ENCODE measurements around the gene EML3. TPM values are rescaled to one million over a fixed set of nuclear protein-coding genes. Genes with fewer than 3 reads are reported as not detected.

The EML3 gene
- total and polyA plus RNA-seq, 4 donors = 10.5 to 46.3 (median 30.3) TPM

- H3K4me3 ChIP-seq (ENCODE audit: low read depth, low read length) = no peak overlapping the region
- H3K36me3 ChIP-seq (ENCODE audit: control insufficient read depth, insufficient read depth, low read length) = peaks cover 52% of the 10 kb centered on the region
- DNase-seq (ENCODE audit: low read depth in 4 of 6, low spot score in 6 of 6) = no peak
- 88% methylated on average over 6 of the region's 6 CpGs for WGBS (ENCODE audit: insufficient coverage)
- H3K4me1 ChIP-seq (ENCODE audit: control insufficient read depth, insufficient read depth, low read length) = peaks cover 33% of the 10 kb centered on the region
- H3K27me3 ChIP-seq (ENCODE audit: control insufficient read depth, insufficient read depth, low read length) = no peaks in the 10 kb centered on the region
- H3K27ac ChIP-seq (ENCODE audit: low read depth, low read length) = no peak overlapping the region
- no peaks in the 10 kb centered on the region for H3K9me3 ChIP-seq (ENCODE audit: control insufficient read depth, insufficient read depth, low read length)
Observed at GRCh38 chr11:62647609-62648005, 35.0 kb upstream of the EML3 start.

- WGBS (ENCODE audit: insufficient coverage) = 81% methylated on average over 23 of the region's 32 CpGs
- Histone ChIP-seq H3K4me1 (ENCODE audit: control insufficient read depth, insufficient read depth, low read length) (peaks cover 29% of the 10 kb centered on the region), H3K4me3 (ENCODE audit: low read depth, low read length) (peak overlapping the region; percentile 99), H3K27me3 (ENCODE audit: control insufficient read depth, insufficient read depth, low read length) (no peaks in the 10 kb centered on the region), H3K36me3 (ENCODE audit: control insufficient read depth, insufficient read depth, low read length) (peaks cover 52% of the 10 kb centered on the region), H3K9me3 (ENCODE audit: control insufficient read depth, insufficient read depth, low read length) (no peaks in the 10 kb centered on the region), H3K27ac (ENCODE audit: low read depth, low read length) (peak overlapping the region; percentile 33)
- no peak for DNase-seq (ENCODE audit: low read depth in 4 of 6, low spot score in 6 of 6)
Observed at GRCh38 chr11:62646825-62647608, 34.4 kb upstream of the EML3 start.

GRCh38 chr11:62645946-62646824, 33.6 kb upstream of the EML3 start, which contains the start of gene GANAB:
GANAB (minus strand) TSS chr11:62646613; CDS start chr11:62646599, 14 bp downstream.
- Histone ChIP-seq H3K36me3 (ENCODE audit: control insufficient read depth, insufficient read depth, low read length) (peaks cover 52% of the 10 kb centered on the region), H3K9me3 (ENCODE audit: control insufficient read depth, insufficient read depth, low read length) (no peaks in the 10 kb centered on the region), H3K4me3 (ENCODE audit: low read depth, low read length) (peak within 1 kb of the TSS; percentile 99), H3K27me3 (ENCODE audit: control insufficient read depth, insufficient read depth, low read length) (no peaks in the 10 kb centered on the region), H3K4me1 (ENCODE audit: control insufficient read depth, insufficient read depth, low read length) (peaks cover 23% of the 10 kb centered on the region), H3K27ac (ENCODE audit: low read depth, low read length) (peak within 1 kb of the TSS; percentile 98)
- DNase-seq (ENCODE audit: low read depth in 4 of 6, low spot score in 6 of 6) = peak; percentile 88 to 99 (median 97)
- WGBS (ENCODE audit: insufficient coverage) = 0% methylated on average over 73 of the region's 73 CpGs

- Histone ChIP-seq H3K4me1 (ENCODE audit: control insufficient read depth, insufficient read depth, low read length) (peaks cover 23% of the 10 kb centered on the region), H3K27me3 (ENCODE audit: control insufficient read depth, insufficient read depth, low read length) (no peaks in the 10 kb centered on the region), H3K9me3 (ENCODE audit: control insufficient read depth, insufficient read depth, low read length) (no peaks in the 10 kb centered on the region), H3K27ac (ENCODE audit: low read depth, low read length) (peak overlapping the region; percentile 98), H3K36me3 (ENCODE audit: control insufficient read depth, insufficient read depth, low read length) (peaks cover 52% of the 10 kb centered on the region), H3K4me3 (ENCODE audit: low read depth, low read length) (peak overlapping the region; percentile 99)
- no peak for DNase-seq (ENCODE audit: low read depth in 4 of 6, low spot score in 6 of 6)
- WGBS (ENCODE audit: insufficient coverage) = 8% methylated on average over 4 of the region's 11 CpGs
Observed at GRCh38 chr11:62645671-62645945, 33.0 kb upstream of the EML3 start.

- H3K4me3 ChIP-seq (ENCODE audit: low read depth, low read length) = no peak overlapping the region
- peaks cover 23% of the 10 kb centered on the region for H3K4me1 ChIP-seq (ENCODE audit: control insufficient read depth, insufficient read depth, low read length)
- no peak for DNase-seq (ENCODE audit: low read depth in 4 of 6, low spot score in 6 of 6)
- 88% methylated on average over 4 of the region's 8 CpGs for WGBS (ENCODE audit: insufficient coverage)
- H3K9me3 ChIP-seq (ENCODE audit: control insufficient read depth, insufficient read depth, low read length) = no peaks in the 10 kb centered on the region
- H3K36me3 ChIP-seq (ENCODE audit: control insufficient read depth, insufficient read depth, low read length) = peaks cover 44% of the 10 kb centered on the region
- no peak overlapping the region for H3K27ac ChIP-seq (ENCODE audit: low read depth, low read length)
- no peaks in the 10 kb centered on the region for H3K27me3 ChIP-seq (ENCODE audit: control insufficient read depth, insufficient read depth, low read length)
Observed at GRCh38 chr11:62644220-62644619, 31.6 kb upstream of the EML3 start.

GRCh38 chr11:62632492-62632891, 19.9 kb upstream of the EML3 start:
- peaks cover 97% of the 10 kb centered on the region for H3K36me3 ChIP-seq (ENCODE audit: control insufficient read depth, insufficient read depth, low read length)
- no peak overlapping the region for H3K27ac ChIP-seq (ENCODE audit: low read depth, low read length)
- WGBS (ENCODE audit: insufficient coverage) = 96% methylated on average over 6 of the region's 6 CpGs
- no peaks in the 10 kb centered on the region for H3K9me3 ChIP-seq (ENCODE audit: control insufficient read depth, insufficient read depth, low read length)
- no peak for DNase-seq (ENCODE audit: low read depth in 4 of 6, low spot score in 6 of 6)
- H3K4me1 ChIP-seq (ENCODE audit: control insufficient read depth, insufficient read depth, low read length) = no peaks in the 10 kb centered on the region
- H3K4me3 ChIP-seq (ENCODE audit: low read depth, low read length) = no peak overlapping the region
- H3K27me3 ChIP-seq (ENCODE audit: control insufficient read depth, insufficient read depth, low read length) = no peaks in the 10 kb centered on the region

GRCh38 chr11:62627713-62628112, 15.1 kb upstream of the EML3 start:
- H3K27ac ChIP-seq (ENCODE audit: low read depth, low read length) = no peak overlapping the region
- no peaks in the 10 kb centered on the region for H3K9me3 ChIP-seq (ENCODE audit: control insufficient read depth, insufficient read depth, low read length)
- no peak overlapping the region for H3K4me3 ChIP-seq (ENCODE audit: low read depth, low read length)
- 83% methylated on average over 3 of the region's 3 CpGs for WGBS (ENCODE audit: insufficient coverage)
- DNase-seq (ENCODE audit: low read depth in 4 of 6, low spot score in 6 of 6) = no peak
- H3K27me3 ChIP-seq (ENCODE audit: control insufficient read depth, insufficient read depth, low read length) = no peaks in the 10 kb centered on the region
- no peaks in the 10 kb centered on the region for H3K4me1 ChIP-seq (ENCODE audit: control insufficient read depth, insufficient read depth, low read length)
- peaks cover 86% of the 10 kb centered on the region for H3K36me3 ChIP-seq (ENCODE audit: control insufficient read depth, insufficient read depth, low read length)

- H3K9me3 ChIP-seq (ENCODE audit: control insufficient read depth, insufficient read depth, low read length) = no peaks in the 10 kb centered on the region
- H3K36me3 ChIP-seq (ENCODE audit: control insufficient read depth, insufficient read depth, low read length) = peaks cover 52% of the 10 kb centered on the region
- H3K27ac ChIP-seq (ENCODE audit: low read depth, low read length) = peak overlapping the region; percentile 90
- H3K4me3 ChIP-seq (ENCODE audit: low read depth, low read length) = peak overlapping the region; percentile 86
- H3K27me3 ChIP-seq (ENCODE audit: control insufficient read depth, insufficient read depth, low read length) = no peaks in the 10 kb centered on the region
- peaks cover 12% of the 10 kb centered on the region for H3K4me1 ChIP-seq (ENCODE audit: control insufficient read depth, insufficient read depth, low read length)
- WGBS (ENCODE audit: insufficient coverage) = 71% methylated on average over 1 of the region's 7 CpGs
- no peak for DNase-seq (ENCODE audit: low read depth in 4 of 6, low spot score in 6 of 6)
Observed at GRCh38 chr11:62622476-62623089, 10.0 kb upstream of the EML3 start.

GRCh38 chr11:62621567-62622470, 9.2 kb upstream of the EML3 start, which contains the start of gene B3GAT3:
B3GAT3 (minus strand) TSS chr11:62621986; CDS start chr11:62621947, 39 bp downstream.
- Histone ChIP-seq H3K4me1 (ENCODE audit: control insufficient read depth, insufficient read depth, low read length) (peaks cover 12% of the 10 kb centered on the region), H3K4me3 (ENCODE audit: low read depth, low read length) (peak within 1 kb of the TSS; percentile 86), H3K36me3 (ENCODE audit: control insufficient read depth, insufficient read depth, low read length) (peaks cover 52% of the 10 kb centered on the region), H3K27ac (ENCODE audit: low read depth, low read length) (peak within 1 kb of the TSS; percentile 90), H3K9me3 (ENCODE audit: control insufficient read depth, insufficient read depth, low read length) (no peaks in the 10 kb centered on the region), H3K27me3 (ENCODE audit: control insufficient read depth, insufficient read depth, low read length) (no peaks in the 10 kb centered on the region)
- WGBS (ENCODE audit: insufficient coverage) = under 1% methylated on average over 76 of the region's 77 CpGs
- peak; percentile 84 to 99 (median 94) for DNase-seq (ENCODE audit: low read depth in 4 of 6, low spot score in 6 of 6)

Measured in spinal cord (tissue), 10 donors.